Transverse colon (tissue), 4 donors: ENCODE measurements around the gene TBCB.

ENCODE experiments used
- CTCF ChIP-seq, 5 experiments: fragments of 200-600 bp in 3 of 5; fragments of 450-650 bp in 2 of 5; sonication (generic) in 3 of 5; IDR thresholded peaks; 1 replicate in 2 of 5; 2 replicates in 3 of 5; pipeline ENCODE4 v1.5.1; 2016 to 2017; ENCODE audit warnings: antibody characterized with exemption in 5 of 5, inconsistent platforms in 3 of 5, mild to moderate bottlenecking in 2 of 5, moderate library complexity in 1 of 5
- POLR2A ChIP-seq: fragments of 450-650 bp; IDR thresholded peaks from one replicate; pipeline ENCODE4 v1.6.1; 2016; ENCODE audit warnings: antibody characterized with exemption, mild to moderate bottlenecking, moderate library complexity
- POLR2AphosphoS5 ChIP-seq, 3 donors: sonication (generic); formaldehyde crosslinking; IDR thresholded peaks; one replicate each; pipeline ENCODE4 v1.6.1; 2016; ENCODE audit warnings: antibody characterized with exemption in 3 of 3

- TF ChIP-seq POLR2A, result no peak
- TF ChIP-seq CTCF (IDR thresholded peaks at IDR 0.05), result no peak
- no peak for TF ChIP-seq POLR2AphosphoS5 (IDR thresholded peaks at IDR 0.05)
Observed at GRCh38 chr19:36103040-36103626, 12.1 kb upstream of the TBCB start.
